NCI-H460 (cell line): ENCODE data around the gene FAM118A. TPM values are rescaled to one million over a fixed set of nuclear protein-coding genes. Genes with fewer than 3 reads are reported as not detected.
"Not testable (repeated sequence)": the region's sequence is repeated elsewhere in the genome, so short reads cannot be mapped to it uniquely, and the experiment has no call there.

ENCODE experiments used
- DNase-seq: peaks from one replicate; pipeline ENCODE4 v3.0.0-alpha.2; 2016; ENCODE audit warnings: low read depth; ENCODE audit errors: extremely low read depth
- total RNA-seq: library from RNA; depleted of rRNA; stranded (reverse); fragments of >200 nt; shearing (Covaris generic); gene quantifications from 2 replicates; pipeline ENCODE4 v1.2.3, GENCODE V29; 2014

The FAM118A gene
- total RNA-seq, 1 experiment from 2014 or later: 12.9 TPM

DNA sequence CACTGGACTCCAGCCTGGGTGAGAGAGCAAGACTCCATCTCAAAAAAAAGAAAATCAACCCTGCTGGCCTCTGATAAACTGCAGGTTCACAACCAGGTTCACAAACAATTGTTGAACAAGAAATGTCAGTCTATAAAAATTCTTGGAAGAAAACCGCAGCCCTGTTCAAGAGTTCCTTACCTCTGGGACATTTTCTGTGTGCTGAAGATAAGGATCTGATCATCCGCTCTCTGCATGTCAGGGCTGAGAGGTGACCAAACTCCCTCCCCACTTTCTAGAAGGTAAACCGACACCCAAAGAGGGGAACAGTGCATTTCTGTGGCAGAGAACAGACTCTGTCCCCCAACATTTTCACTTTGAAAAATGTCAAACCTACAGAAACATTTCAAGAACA is 29.1 kb upstream of the FAM118A start:
- no peak for DNase-seq

DNA sequence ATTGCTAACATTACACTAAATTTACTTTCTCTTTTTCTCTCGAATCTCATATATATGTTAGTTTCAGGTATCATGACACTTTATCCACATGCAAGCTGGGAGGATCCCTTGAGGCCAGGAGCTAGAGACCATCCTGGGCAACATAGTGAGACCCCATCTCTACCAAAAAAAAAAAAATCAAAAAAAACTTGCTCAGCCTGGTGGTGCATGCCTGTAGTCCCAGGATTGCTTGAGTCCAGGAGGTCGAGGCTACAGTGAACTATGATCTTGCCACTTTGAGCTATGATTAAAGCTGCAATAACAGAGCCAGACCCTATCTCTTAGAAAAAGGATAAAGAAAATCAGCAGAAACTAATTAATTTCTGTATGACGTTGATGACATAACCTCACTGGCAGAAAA is 28.7 kb upstream of the FAM118A start:
- DNase-seq: no peak

DNA sequence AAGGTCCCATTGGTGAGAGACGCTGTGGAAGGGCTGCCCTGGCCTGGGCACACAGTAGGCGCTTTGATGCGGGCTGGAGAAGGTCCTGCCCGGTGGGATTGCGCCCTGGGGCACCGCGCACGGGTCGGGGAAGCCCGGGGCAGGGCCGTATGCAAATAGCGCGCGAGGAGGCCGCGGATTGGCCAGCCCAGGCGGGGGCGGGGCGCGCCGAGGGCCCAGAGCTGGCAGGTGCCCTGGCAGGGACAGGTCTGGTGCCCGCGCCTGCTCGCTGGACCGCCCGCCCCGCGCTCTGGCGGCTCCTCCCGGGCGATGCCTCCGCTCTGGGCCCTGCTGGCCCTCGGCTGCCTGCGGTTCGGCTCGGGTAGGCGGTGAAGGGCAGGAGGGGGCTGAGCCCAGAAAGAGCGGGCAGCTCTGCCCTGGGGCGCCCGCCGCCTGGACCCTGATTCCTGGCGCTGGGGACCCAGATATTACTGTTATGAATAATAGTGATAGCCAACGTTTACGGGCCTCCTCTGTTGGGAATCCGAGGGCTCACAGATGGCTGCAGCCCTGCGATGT is 24.9 kb upstream of the FAM118A start, which contains the start of gene UPK3A:
TSS of gene UPK3A (plus strand) at position 245 of the 558 bp plus-strand sequence. CDS start at position 310, 65 bp downstream.
- DNase-seq: peak; percentile 24

DNA sequence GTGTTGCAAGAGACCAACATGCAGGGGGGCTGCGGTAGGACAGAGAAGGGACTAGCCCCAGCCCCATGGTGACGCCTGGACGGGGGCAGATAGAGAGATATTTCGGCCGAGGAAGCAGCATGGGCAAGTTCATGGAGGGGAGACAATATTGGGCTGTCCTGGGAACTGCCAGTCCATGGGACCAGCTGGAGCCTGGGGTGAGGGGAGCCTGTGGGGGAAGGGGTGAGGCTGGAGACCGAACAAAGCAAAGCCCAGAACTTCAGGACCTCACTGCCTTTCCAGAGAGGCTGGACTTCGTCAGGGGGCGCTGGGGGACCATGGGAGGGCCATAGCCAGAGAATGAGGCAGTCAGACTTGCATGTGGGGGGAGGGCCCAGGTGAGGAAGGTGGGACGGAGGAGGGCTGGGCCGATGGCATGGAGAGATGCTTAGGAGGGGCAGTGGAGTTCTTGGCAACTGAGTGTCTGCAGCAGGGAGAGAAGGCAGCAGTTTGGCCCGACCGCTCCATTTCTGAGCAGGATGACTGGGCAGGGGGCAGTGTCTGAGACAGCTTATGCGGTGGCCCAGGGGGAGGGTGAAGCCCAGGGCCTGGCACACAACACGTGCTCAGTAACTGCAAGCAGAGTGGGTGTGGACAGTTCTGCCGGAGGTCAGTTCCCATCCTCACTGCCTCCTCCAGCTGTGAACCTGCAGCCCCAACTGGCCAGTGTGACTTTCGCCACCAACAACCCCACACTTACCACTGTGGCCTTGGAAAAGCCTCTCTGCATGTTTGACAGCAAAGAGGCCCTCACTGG is 24.3 kb upstream of the FAM118A start:
- DNase-seq: no peak

DNA sequence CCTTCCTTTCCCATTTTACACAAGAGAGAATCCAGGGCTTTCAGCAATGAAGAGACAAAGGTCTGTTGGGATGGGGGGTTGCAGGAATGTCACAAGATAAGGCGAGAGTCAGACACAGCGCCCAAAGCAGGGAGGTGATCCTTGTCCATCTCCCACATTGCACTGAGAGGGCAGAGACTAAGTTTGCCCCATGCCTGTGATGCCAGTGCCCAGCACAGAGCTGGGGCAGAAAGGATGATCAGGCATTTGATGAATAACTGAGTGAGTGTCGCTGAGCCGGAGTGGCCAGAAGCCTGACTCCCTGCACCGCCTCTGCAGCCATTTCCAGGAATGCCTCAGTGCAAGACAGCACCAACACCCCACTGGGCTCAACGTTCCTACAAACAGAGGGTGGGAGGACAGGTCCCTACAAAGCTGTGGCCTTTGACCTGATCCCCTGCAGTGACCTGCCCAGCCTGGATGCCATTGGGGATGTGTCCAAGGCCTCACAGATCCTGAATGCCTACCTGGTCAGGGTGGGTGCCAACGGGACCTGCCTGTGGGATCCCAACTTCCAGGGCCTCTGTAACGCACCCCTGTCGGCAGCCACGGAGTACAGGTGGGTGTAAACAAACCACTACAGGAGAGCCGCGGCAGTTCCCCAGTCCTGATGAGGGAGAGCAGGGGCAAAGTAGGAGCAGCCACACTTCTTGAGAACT is 22.7 kb upstream of the FAM118A start:
- DNase-seq: no peak

DNA sequence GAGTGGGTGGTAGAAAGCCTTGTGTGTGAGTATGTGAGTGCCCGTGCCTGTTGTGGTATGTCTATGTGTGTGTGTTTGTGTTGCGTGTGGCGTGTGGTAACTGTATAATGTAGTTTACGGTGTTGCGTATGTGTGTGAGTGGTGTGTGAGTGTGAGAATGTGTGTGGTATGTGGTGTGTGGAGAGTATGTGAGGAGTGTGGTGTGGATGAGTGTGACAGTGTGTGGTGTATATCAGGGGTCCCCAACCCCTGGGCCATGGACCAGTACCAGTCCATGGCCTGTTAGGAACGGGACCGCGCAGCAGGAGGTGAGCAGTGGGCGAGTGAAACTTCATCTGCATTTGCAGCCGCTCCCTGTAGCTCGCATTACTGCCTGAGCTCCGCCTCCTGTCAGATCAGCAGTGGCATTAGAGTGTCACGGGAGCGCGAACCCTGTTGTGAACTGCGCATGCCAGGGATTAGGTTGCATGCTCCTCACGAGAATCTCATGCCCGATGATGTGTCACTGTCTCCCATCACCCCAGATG is 19.3 kb upstream of the FAM118A start:
- DNase-seq: peak; percentile 64

DNA sequence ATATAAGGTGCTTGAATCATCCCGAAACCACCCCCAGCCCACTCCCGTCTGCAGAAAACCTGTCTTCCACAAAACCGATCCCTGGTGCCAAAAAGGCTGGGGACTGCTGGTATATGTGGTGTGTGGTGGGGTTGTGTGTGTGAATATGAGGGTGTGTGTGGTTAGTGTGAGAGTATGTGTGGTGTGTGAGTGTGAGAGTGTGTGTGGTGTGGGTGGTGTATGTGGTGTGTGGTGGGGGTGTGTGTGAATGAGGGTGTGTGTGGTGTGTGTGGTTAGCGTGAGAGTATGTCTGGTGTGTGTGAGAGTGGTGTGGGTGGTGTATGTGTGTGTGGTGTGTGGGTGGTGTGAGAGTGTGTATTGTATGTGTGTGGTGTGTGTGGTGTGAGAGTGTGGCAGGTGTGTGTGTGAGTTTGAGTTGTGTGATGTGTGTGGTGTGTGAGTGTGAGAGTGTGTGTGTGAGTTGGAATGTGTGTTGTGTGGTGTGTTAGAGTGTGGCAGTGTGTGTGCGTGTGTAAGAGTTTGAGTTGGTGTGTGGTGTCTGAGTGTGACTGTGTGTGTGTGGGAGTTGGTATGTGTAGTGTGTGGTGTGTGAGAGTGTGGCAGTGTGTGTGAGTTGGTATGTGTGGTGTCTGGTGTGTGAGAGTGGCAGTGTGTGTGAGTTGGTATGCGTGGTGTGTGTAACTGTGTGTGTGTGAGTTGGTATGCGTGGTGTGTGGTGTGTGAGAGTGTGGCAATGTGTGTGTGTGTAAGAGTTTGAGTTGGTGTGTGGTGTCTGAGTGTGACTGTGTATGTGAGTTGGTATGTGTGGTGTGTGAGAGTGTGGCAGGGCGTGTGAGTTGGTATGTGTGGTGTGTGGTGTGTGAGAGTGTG is 18.4 kb upstream of the FAM118A start:
- DNase-seq: no peak

DNA sequence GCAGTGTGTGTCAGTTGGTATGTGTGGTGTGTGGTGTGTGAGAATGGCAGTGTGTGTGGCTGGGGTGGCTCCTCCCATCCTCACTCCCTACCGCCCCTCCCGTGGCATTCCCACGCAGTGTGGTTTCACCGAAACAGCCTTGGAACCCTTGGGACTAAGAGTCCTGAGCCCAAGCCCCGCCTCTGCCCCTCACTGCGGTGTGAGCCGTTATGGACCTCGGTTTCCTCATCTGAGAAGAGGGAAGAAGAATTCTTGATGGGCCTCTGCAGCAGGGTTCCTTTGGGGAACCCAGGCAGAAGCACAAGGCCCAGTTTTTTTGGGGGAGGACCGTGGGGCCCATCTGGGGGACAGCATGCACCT is 17.8 kb upstream of the FAM118A start:
- no peak for DNase-seq

DNA sequence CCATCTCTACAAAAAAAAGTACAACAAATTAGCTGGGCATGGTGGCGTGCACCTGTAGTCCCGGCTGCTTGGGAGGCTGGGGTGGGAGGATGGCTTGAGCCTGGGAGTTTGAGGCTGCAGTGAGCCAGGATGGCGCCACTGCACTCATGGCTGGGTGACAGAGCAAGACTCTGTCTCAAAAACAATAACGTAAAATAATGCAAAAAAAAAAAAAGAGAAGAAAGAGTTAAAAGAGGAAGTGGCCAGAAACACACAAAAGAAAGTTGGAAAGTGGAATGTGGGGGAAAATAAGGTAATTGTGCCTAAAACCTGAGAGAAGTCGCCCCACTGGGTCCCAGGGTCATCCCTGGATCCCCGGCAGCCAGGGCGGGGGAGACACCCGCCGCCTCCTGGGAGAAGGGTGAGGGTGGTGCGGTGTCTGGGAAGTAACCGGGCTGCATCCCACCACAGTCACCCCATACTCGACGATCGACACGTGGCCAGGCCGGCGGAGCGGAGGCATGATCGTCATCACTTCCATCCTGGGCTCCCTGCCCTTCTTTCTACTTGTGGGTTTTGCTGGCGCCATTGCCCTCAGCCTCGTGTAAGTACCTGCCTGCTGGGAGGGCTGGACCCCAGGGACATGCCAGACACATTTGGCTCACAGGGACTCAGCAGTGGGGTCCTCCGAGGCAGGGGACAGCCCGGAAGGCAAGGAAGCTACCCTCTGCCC is 16.8 kb upstream of the FAM118A start:
- DNase-seq: no peak

DNA sequence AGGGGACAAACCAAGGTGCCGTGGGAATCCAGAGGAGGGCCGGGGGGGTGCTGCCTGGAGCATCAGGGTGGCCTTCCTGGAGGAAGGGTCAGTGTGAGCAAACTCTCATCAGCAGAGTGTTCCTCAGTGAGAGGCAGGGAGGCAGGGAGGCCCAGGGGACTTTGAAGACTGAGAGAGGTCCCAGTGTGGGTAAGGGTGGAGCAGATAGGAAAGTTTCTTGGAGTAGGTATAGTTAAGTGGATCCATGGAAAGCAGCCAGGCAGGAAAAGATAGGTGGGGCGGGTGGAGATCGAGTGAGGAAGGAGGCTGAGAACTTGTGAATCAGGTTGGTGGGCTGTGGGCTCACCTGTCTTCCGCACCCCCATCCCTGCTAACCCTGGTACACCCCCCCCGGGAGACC is 15.7 kb upstream of the FAM118A start:
- DNase-seq: no peak

DNA sequence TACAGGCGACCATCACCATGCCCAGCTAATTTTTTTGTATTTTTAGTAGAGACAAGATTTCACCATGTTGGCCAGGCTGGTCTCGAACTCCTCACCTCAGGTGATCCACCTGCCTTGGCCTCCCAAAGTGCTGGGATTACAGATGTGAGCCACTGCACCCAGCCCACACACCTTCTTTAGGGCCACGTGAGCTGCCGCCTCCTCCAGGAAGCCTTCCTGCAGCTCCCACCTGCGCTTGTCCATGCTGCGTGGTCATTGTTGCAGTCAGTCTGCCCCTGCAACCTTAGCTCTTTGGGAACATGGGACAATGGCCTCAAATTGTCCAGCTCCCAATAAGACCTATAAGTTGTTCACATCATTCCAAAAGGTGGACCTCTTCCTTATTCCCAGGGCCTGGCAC is 14.7 kb upstream of the FAM118A start:
- not testable (repeated sequence) for DNase-seq

DNA sequence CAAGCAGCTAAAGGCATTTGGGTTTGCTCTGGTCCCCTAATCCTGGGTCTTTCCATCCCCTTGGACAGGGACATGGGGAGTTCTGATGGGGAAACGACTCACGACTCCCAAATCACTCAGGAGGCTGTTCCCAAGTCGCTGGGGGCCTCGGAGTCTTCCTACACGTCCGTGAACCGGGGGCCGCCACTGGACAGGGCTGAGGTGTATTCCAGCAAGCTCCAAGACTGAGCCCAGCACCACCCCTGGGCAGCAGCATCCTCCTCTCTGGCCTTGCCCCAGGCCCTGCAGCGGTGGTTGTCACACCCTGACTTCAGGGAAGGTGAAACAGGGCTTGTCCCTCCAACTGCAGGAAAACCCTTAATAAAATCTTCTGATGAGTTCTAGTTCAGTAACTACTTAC is 14.2 kb upstream of the FAM118A start:
- DNase-seq: no peak

DNA sequence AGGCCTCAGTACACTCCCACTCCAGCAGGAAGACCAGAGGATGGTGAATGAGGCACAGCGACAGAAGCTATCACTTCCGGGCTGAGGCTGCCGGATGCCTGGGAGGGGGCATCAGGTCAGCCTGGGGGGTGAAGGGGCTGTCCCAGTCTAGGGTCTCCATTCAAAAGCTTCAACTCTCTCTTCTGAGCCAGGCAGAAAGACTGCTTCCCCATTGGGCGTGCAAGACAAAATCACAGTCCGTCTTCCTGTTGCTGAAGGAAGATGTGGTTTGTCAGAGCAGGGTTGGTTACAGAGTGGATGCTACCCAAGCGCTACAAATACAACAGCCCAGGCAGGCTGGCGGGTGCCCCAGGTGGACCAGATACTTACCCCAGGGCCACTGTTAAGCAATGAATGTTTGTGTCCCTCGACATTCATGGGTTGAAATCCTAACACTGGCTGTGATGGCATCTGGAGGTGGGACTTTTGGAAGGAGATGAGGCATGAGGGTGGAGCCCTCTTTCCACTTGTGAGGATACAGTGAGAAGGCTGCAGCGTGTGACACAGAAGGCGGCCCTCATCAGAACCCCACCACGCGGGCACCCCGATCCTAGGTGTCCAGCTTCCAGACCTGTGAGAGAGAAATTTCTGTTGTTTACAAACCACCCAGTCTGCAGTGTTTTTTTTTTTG is 13.0 kb upstream of the FAM118A start:
- DNase-seq: no peak

DNA sequence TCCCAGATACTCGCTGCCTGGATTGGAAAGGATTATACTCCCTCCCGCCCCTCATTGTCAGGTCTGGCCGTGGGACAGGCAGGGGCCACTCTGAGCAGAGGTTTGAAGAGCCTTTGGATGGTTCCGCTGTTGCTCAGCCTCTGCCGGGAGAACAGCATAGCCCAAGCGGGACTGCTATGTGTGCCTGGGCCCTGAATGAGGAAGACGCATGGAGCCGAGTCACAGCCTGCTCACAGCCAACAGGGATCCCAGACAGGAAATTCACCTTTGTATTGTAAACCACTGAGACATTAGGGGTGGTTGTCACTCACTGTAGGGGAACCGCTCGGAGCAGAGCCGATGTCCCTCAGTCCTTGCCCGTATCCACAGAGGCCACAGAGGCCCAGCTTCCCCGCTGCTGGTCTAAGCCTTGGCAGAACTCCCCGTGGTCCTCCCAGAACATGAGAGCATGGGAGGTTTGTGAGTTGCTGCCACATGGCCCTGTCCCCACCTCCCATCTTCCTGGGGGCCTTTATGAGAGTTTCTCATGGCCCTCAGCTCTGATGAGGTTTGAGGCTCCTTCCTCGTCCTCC is 10.7 kb upstream of the FAM118A start:
- DNase-seq: no peak

DNA sequence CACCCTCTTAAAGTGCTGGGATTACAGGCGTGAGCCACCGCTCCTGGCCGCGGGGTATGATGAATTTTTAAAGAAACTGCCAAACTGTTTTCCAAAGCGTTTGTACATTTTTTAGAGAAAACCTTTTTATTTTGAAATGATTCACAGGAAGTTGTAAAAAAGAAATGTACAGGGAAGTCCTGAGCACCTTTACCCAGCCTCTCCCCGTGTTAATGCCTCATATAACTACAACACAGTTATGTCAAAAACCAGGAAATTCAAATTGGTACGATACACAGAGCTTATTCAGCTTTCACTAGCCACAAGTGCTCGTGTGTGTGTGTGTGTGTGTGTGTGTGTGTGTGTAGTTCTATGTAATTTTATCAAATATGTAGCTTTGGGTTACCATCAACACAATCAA is 7.0 kb upstream of the FAM118A start:
- no peak for DNase-seq

DNA sequence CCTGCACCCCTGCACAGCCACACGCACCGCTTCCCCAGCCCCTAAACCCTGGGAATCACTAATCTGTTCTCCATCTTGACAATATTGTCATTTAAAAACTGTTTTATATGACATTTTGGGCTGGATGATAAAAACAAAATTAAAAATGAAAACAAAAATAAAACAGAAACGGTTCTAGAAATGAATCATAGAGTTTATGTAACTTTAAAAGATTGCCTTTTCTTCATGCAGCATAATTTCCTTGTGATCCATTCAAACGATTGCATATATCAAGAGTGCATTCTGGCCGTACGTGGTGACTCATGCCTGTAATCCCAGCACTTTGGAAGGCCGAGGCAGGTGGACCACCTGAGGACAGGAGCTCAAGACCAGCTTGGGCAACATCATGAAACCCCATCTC is 6.6 kb upstream of the FAM118A start:
- DNase-seq: no peak

DNA sequence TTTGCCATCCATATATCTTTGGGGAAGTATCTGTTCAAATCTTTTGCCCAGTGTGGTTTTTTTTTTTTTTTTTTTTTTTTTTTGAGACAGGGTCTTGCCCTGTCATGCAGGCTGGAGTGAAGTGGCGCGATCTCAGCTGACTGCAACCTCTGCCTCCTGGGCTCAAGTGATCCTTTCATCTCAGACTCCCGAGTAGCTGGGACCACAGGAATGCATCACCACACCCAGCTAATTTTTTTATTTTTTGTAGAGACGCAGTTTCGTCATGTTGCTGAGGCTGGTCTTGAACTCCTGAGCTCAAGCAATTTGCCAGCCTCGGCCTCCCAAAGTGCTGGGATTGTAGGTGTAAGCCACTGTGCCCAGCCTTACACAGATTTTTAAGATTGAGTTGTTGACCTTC is 4.8 kb upstream of the FAM118A start:
- no peak for DNase-seq

DNA sequence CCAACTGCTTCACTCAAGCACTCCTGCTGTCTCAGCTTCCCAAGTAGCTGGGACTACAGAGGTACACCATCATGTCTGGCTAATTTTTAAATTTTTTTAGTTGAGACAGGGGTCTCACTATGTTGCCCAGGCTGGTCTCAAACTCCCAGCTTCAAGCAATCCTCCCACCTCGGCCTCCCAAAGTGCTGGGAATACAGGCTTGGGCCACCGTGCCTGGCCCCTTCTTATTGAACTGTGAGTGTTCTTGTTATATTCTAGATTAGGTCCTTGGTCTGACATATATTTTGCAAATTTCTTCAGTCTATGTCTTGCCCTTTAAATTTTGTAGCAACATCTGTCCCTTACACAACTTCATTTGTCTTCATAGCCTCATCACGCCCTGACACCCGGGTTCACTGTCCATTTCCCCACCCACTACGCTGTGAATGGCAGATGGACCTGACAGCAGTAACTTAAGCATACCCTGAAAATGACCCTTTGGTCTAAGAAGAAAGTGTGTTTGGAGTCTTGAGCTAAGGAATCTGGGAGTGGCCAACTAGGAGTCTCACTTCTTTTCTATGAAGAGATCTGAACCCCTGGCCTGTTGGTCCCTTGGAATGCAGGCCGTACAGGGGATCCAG is 4.2 kb upstream of the FAM118A start:
- no peak for DNase-seq

DNA sequence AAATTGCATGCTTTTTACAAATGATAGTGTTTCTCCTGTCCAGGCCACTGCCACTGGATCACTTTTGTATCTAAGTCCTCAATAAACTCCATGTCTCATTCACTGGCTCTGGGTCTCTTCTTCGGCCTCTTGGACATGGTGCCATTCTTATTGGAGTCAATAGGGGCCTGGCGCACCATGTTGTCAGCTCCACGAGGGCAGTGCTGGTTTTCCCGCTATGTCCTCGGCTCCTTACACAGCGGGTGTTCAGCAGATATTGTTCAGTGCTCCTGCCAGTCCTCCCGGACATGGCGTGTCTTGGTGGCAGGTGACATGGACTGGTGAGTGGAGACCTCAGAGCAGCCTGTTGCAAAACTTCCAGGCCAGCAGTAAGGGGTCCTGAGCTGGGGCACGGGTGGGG is 3.6 kb upstream of the FAM118A start:
- DNase-seq: no peak
